Measurements from ENCODE around the gene RSRC1. TPM values are rescaled to one million over a fixed set of nuclear protein-coding genes. Genes with fewer than 3 reads are reported as not detected.
"Not testable (repeated sequence)": the region's sequence is repeated elsewhere in the genome, so short reads cannot be mapped to it uniquely, and the experiment has no call there.

Gene RSRC1
- total RNA-seq, 2 experiments from 2014 or later = 42.9 to 48.9 TPM

DNA sequence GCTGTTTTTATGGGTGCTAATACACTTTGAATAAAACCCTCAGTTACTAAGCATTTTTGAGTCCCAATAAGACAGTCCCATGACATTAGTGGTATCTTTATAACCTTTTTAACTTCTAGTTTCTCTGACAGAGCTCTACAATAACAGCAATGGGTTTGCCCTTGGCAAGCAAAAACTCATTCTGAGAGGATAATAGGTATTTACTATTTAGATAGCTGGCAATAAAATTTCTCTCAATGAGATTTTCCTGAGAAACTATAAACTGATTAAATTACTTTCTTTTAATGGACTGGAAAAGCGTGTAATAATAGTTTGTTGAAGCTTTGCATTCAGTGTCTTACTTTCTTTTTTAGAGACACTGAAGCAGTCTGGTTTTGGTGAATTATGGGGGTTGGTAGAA, 293.1 kb downstream of the RSRC1 start:
- Mint-ChIP-seq H3K27ac (no peak overlapping the region), H3K36me3 (no peaks in the 10 kb centered on the region), H3K9me3 (no peaks in the 10 kb centered on the region), H3K4me3 (no peak overlapping the region), H3K4me1 (no peaks in the 10 kb centered on the region), H3K27me3 (no peaks in the 10 kb centered on the region)
- DNase-seq (no peak), ATAC-seq (ENCODE audit: low read depth) (no peak)
- POLR2A ChIA-PET = no interaction called here

GRCh38 chr3:158404131-158404718, 294.3 kb downstream of the RSRC1 start:
- Mint-ChIP-seq H3K9me3 (no peaks in the 10 kb centered on the region), H3K27ac (no peak overlapping the region), H3K4me3 (no peak overlapping the region), H3K27me3 (no peaks in the 10 kb centered on the region), H3K36me3 (no peaks in the 10 kb centered on the region), H3K4me1 (no peaks in the 10 kb centered on the region)
- DNase-seq (no peak), ATAC-seq (ENCODE audit: low read depth) (no peak)
- POLR2A ChIA-PET = no interaction called here

GRCh38 chr3:158405507-158405906, 295.6 kb downstream of the RSRC1 start:
- Mint-ChIP-seq H3K4me3 (no peak overlapping the region), H3K27ac (no peak overlapping the region), H3K27me3 (no peaks in the 10 kb centered on the region), H3K36me3 (no peaks in the 10 kb centered on the region), H3K4me1 (no peaks in the 10 kb centered on the region), H3K9me3 (no peaks in the 10 kb centered on the region)
- DNase-seq (no peak), ATAC-seq (ENCODE audit: low read depth) (no peak)
- POLR2A ChIA-PET = no interaction called here

GRCh38 chr3:158407844-158408517, 298.1 kb downstream of the RSRC1 start:
- Mint-ChIP-seq H3K4me1 (no peaks in the 10 kb centered on the region), H3K4me3 (no peak overlapping the region), H3K27ac (no peak overlapping the region), H3K27me3 (no peaks in the 10 kb centered on the region), H3K9me3 (no peaks in the 10 kb centered on the region), H3K36me3 (peaks cover under 1% of the 10 kb centered on the region)
- POLR2A ChIA-PET = no interaction called here
- DNase-seq (no peak), ATAC-seq (ENCODE audit: low read depth) (no peak)

DNA sequence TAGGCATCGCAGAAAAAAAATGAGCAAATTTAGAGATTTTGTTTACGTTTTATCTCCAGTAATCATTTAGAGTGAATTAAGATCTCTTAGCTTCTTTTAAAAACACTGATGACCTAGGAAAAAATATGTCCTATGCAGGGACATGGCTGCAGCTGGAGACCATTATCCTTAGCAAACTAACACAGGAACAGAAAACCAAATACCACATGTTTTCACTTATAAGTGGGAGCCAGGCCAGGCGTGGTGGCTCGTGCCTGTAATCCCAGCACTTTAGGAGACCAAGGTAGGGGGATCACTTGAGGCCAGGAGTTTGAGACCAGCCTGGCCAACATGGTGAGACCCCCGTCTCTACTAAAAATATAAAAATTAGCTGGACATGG, 298.6 kb downstream of the RSRC1 start:
- H3K4me1 Mint-ChIP-seq; H3K27me3 Mint-ChIP-seq; H3K27ac Mint-ChIP-seq; H3K9me3 Mint-ChIP-seq; H3K4me3 Mint-ChIP-seq; H3K36me3 Mint-ChIP-seq; ATAC-seq (ENCODE audit: low read depth); POLR2A ChIA-PET; DNase-seq: not testable (repeated sequence)

- no peak for ATAC-seq (ENCODE audit: low read depth)
- Mint-ChIP-seq H3K36me3 (peaks cover 5% of the 10 kb centered on the region), H3K9me3 (no peaks in the 10 kb centered on the region), H3K4me1 (no peaks in the 10 kb centered on the region), H3K27ac (no peak overlapping the region), H3K27me3 (no peaks in the 10 kb centered on the region), H3K4me3 (no peak overlapping the region)
- POLR2A ChIA-PET = no interaction called here
- DNase-seq = no peak
Observed at GRCh38 chr3:158418035-158418434, 308.1 kb downstream of the RSRC1 start.

DNA sequence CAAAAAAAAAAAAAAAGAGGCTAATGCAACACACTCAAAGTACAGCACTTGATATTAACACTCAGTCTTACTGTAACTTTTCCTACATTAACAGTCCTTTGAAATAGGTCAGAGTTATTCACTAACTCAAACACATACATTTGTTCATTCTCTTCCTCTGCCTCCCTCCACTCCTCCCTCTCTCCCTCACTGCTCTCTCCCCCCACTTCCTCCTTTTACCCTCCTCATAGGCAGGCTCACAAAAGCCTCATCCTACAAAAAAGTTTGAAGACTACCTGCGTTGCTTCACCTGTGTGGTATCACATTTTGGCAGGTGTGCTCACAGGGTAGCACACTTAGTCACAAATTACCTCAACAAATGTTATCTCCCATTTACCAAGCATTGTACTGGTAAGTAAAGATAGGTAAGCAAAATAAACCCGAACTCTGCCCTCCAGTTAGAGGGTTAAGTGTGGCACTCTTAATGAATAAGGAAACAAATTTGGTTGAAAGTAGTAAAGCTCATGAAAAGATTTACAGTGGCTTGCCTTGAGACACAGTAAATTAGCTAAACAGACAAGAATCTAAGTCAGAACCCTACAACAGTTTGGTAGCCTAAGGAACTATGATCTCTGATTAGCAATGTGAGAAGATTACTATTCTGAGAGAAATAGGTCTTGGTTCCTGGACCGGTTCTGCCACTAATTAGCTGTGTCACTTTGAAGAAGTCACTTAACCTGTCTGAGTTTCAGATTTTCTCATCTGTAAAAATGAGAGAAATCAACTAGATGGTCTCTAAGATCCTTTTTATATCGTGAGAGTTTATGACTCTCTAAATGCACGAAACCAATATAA, 310.1 kb downstream of the RSRC1 start:
- ATAC-seq (ENCODE audit: low read depth) = no peak
- Mint-ChIP-seq H3K4me3 (no peak overlapping the region), H3K27me3 (no peaks in the 10 kb centered on the region), H3K36me3 (no peaks in the 10 kb centered on the region), H3K4me1 (no peaks in the 10 kb centered on the region), H3K27ac (no peak overlapping the region), H3K9me3 (peaks cover under 1% of the 10 kb centered on the region)
- no peak for DNase-seq
- POLR2A ChIA-PET = no interaction called here

GRCh38 chr3:158420654-158421396, 310.9 kb downstream of the RSRC1 start:
- Mint-ChIP-seq H3K27ac (no peak overlapping the region), H3K36me3 (no peaks in the 10 kb centered on the region), H3K4me1 (no peaks in the 10 kb centered on the region), H3K27me3 (no peaks in the 10 kb centered on the region), H3K4me3 (no peak overlapping the region), H3K9me3 (peaks cover 3% of the 10 kb centered on the region)
- ATAC-seq (ENCODE audit: low read depth) (no peak), DNase-seq (no peak)
- POLR2A ChIA-PET = no interaction called here

DNA sequence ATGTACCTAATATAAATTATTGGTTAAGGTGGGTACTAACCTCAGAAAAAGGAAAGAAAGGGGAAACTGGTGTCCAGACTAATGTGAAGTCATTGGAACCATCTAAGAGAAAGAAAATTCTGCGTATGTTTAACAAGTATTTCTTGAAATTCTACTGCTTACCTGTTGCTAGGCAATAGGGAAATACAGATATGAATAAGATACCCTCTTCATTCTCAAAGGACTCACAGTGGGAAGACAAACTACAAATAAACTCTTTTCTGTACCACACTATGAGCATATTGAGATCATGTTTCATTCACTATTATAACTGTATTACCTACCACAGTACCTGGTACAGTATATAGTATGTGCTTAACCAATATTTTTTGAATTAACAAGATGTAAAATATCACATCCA, 320.6 kb downstream of the RSRC1 start:
- Mint-ChIP-seq H3K27ac (no peak overlapping the region), H3K27me3 (no peaks in the 10 kb centered on the region), H3K4me1 (no peaks in the 10 kb centered on the region), H3K36me3 (no peaks in the 10 kb centered on the region), H3K9me3 (no peaks in the 10 kb centered on the region), H3K4me3 (no peak overlapping the region)
- DNase-seq (no peak), ATAC-seq (ENCODE audit: low read depth) (no peak)
- POLR2A ChIA-PET = no interaction called here

DNA sequence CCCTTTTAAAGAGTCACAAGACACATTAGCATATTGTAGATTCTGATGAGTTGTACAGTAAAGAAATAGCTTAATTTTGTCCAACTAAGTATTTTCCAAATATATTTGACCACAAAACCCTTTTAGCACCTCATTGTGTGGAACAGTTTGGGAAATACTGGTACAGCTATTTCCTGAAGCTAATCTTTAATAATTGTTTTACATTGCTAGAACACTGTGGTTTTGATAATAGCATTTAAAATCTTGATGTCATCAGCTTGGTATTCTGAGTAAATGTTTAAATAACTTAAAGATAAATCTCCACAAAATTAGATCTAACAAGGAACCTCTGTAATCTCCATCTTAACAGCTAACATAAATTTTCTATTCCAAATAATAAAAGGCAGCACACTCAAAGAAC, 321.1 kb downstream of the RSRC1 start:
- DNase-seq (no peak), ATAC-seq (ENCODE audit: low read depth) (no peak)
- no peaks in the 10 kb centered on the region for H3K4me1 Mint-ChIP-seq
- no peak overlapping the region for H3K27ac Mint-ChIP-seq
- POLR2A ChIA-PET = no interaction called here
- no peaks in the 10 kb centered on the region for H3K36me3 Mint-ChIP-seq
- H3K9me3 Mint-ChIP-seq = no peaks in the 10 kb centered on the region
- no peaks in the 10 kb centered on the region for H3K27me3 Mint-ChIP-seq
- no peak overlapping the region for H3K4me3 Mint-ChIP-seq

GRCh38 chr3:158431829-158432228, 321.9 kb downstream of the RSRC1 start:
- Mint-ChIP-seq H3K27ac (no peak overlapping the region), H3K27me3 (no peaks in the 10 kb centered on the region), H3K4me3 (no peak overlapping the region), H3K9me3 (no peaks in the 10 kb centered on the region), H3K4me1 (no peaks in the 10 kb centered on the region), H3K36me3 (no peaks in the 10 kb centered on the region)
- ATAC-seq (ENCODE audit: low read depth) (no peak), DNase-seq (no peak)
- POLR2A ChIA-PET = no interaction called here

DNA sequence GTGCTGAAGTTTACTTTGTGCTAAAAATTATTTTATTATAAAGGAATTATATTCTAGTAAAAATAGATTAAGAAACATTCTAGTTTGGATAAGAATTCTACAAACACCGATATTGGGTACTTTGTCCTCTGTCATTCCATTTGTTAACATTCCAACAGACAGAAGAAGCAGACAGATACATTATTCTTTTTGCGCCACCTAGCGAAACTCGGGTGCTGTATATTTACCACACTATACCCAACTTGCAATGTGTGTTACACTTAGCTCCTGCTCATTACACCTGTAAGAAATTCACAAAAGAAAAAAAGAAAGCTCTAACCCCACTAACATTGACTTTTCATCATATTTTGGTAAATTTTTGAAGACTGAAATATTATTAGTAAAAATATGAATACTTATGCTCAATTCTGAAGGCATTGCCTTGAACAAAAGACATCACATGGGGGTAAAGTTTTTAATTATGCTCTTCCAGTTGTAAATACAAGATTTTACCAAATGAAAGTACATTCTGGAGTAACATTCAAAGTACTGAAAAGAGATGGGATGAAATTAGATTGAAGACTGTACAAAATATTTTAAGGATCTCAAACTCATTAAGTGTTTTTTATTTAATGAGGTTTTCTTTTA, 324.6 kb downstream of the RSRC1 start:
- ATAC-seq (ENCODE audit: low read depth) = peak; percentile 33
- DNase-seq = no peak
- Mint-ChIP-seq H3K9me3 (peaks cover 2% of the 10 kb centered on the region), H3K4me1 (no peaks in the 10 kb centered on the region), H3K36me3 (peaks cover 2% of the 10 kb centered on the region), H3K27me3 (no peaks in the 10 kb centered on the region), H3K27ac (no peak overlapping the region), H3K4me3 (no peak overlapping the region)
- POLR2A ChIA-PET = no interaction called here

- Mint-ChIP-seq H3K4me3 (no peak overlapping the region), H3K4me1 (no peaks in the 10 kb centered on the region), H3K27me3 (no peaks in the 10 kb centered on the region), H3K27ac (no peak overlapping the region), H3K9me3 (peaks cover 4% of the 10 kb centered on the region), H3K36me3 (no peaks in the 10 kb centered on the region)
- no peak for ATAC-seq (ENCODE audit: low read depth)
- DNase-seq = no peak
- POLR2A ChIA-PET = no interaction called here
Observed at GRCh38 chr3:158443632-158444031, 333.7 kb downstream of the RSRC1 start.

All from activated naive CD8-positive, alpha-beta T cell treated with anti-CD3 and anti-CD28 coated beads, Interleukin-2, amount 10 ng/mL, durations not matched to agents 7 days and 5 days (primary cell).